ENCODE results near the gene CLDN7.

Gene CLDN7

GRCh38 chr17:7259555-7259889 lies 2.8 kb downstream of the CLDN7 start:
- TF ChIP-seq ZFX (IDR thresholded peaks at IDR 0.05; ENCODE audit: borderline replicate concordance): no peak
- no peak for TF ChIP-seq CTCF (IDR thresholded peaks at IDR 0.05)
- peak overlapping the region; percentile 99 for H3K27ac ChIP-seq

GRCh38 chr17:7258731-7259554 lies 3.3 kb downstream of the CLDN7 start:
- TF ChIP-seq CTCF (IDR thresholded peaks at IDR 0.05) (no peak), ZFX (IDR thresholded peaks at IDR 0.05; ENCODE audit: borderline replicate concordance) (no peak)
- peak overlapping the region; percentile 99 for H3K27ac ChIP-seq

GRCh38 chr17:7256766-7257456 lies 5.4 kb downstream of the CLDN7 start:
- H3K27ac ChIP-seq: peak overlapping the region; percentile 99
- TF ChIP-seq CTCF (IDR thresholded peaks at IDR 0.05) (no peak), ZFX (IDR thresholded peaks at IDR 0.05; ENCODE audit: borderline replicate concordance) (no peak)

GRCh38 chr17:7254511-7254910 lies 7.8 kb downstream of the CLDN7 start:
- TF ChIP-seq ZFX (IDR thresholded peaks at IDR 0.05; ENCODE audit: borderline replicate concordance): no peak
- TF ChIP-seq CTCF (IDR thresholded peaks at IDR 0.05): no peak
- H3K27ac ChIP-seq: peak overlapping the region; percentile 99

- peak overlapping the region; percentile 99 for H3K27ac ChIP-seq
- TF ChIP-seq CTCF (IDR thresholded peaks at IDR 0.05) (no peak), ZFX (IDR thresholded peaks at IDR 0.05; ENCODE audit: borderline replicate concordance) (no peak)
Observed at GRCh38 chr17:7253082-7253481, 9.2 kb downstream of the CLDN7 start.

- TF ChIP-seq ZFX (IDR thresholded peaks at IDR 0.05; ENCODE audit: borderline replicate concordance) (no peak), CTCF (IDR thresholded peaks at IDR 0.05) (peak; percentile 76)
- peak within 1 kb of the TSS; percentile 99 for H3K27ac ChIP-seq
Observed at GRCh38 chr17:7252176-7253043, 9.9 kb downstream of the CLDN7 start, which contains the start of gene ELP5. ELP5 (plus strand) TSS chr17:7252215; CDS start chr17:7252551, 336 bp downstream.

Measured in 22Rv1 (cell line).